Aorta (tissue), 4 donors: ENCODE results near the gene FAM13A. TPM values are rescaled to one million over a fixed set of nuclear protein-coding genes. Genes with fewer than 3 reads are reported as not detected.

Experiments used
- polyA plus RNA-seq, 2 donors: library from polyadenylated mRNA; stranded (reverse); fragments of 200-250 nt; gene quantifications; one replicate each; pipeline ENCODE4 v1.2.3, GENCODE V29; 2013
- total RNA-seq, 2 donors: library from RNA; stranded (reverse); fragmentation: NEBNext Ultra II Directional; extraction: Animal tissue kit (Norgen Biotek cat#: 25700); gene quantifications; one replicate each; pipeline ENCODE4 v1.2.1, GENCODE V29; 2021
- donor health status: healthy with polysubstance abuse.
- donor health status: Bipolar disorder and iron deficiency.
- donor health status: DM: no; HTN: no; CAD: no.
- donor health status: DM: yes; HTN: yes; CAD: no.

Gene FAM13A
- total and polyA plus RNA-seq, 4 donors, result 9.0 to 60.3 (median 23.5) TPM

Other genes starting within 250 kb of the FAM13A start
- 1 to 10 TPM; 1.5 to 2.2 TPM for gene TIGD2, start 54.3 kb upstream of the FAM13A start, total RNA-seq
- 1 to 10 TPM; 1.2 to 1.5 TPM for gene TIGD2, start 54.3 kb upstream of the FAM13A start, polyA plus RNA-seq